ENCODE results near the gene MAP3K2. TPM values are rescaled to one million over a fixed set of nuclear protein-coding genes. Genes with fewer than 3 reads are reported as not detected.
"Not testable (repeated sequence)": the region's sequence is repeated elsewhere in the genome, so short reads cannot be mapped to it uniquely, and the experiment has no call there.

Gene MAP3K2
- total RNA-seq, 1 donor from 2014 or later: 79.5 TPM

- Mint-ChIP-seq H3K4me1 (ENCODE audit: low read depth) (peaks cover 46% of the 10 kb centered on the region), H3K36me3 (ENCODE audit: low read depth) (peaks cover 4% of the 10 kb centered on the region), H3K27ac (ENCODE audit: unreplicated experiment) (no peak overlapping the region), H3K9me3 (ENCODE audit: low read depth) (peaks cover 6% of the 10 kb centered on the region), H3K27me3 (ENCODE audit: low read depth) (no peaks in the 10 kb centered on the region), H3K4me3 (ENCODE audit: unreplicated experiment) (no peak overlapping the region)
- no peak for TF ChIP-seq CTCF (IDR thresholded peaks at IDR 0.05)
- DNase-seq (ENCODE audit: low spot score): no peak
These were observed 29.7 kb downstream of the MAP3K2 start for GRCh38 chr2:127358044-127358443.

GRCh38 chr2:127357591-127357990 lies 30.2 kb downstream of the MAP3K2 start:
- no peaks in the 10 kb centered on the region for H3K27me3 Mint-ChIP-seq (ENCODE audit: low read depth)
- no peak overlapping the region for H3K27ac Mint-ChIP-seq (ENCODE audit: unreplicated experiment)
- H3K4me3 Mint-ChIP-seq (ENCODE audit: unreplicated experiment): no peak overlapping the region
- peaks cover 46% of the 10 kb centered on the region for H3K4me1 Mint-ChIP-seq (ENCODE audit: low read depth)
- peaks cover 4% of the 10 kb centered on the region for H3K36me3 Mint-ChIP-seq (ENCODE audit: low read depth)
- no peak for TF ChIP-seq CTCF (IDR thresholded peaks at IDR 0.05)
- DNase-seq (ENCODE audit: low spot score): no peak
- peaks cover 6% of the 10 kb centered on the region for H3K9me3 Mint-ChIP-seq (ENCODE audit: low read depth)

GRCh38 chr2:127356531-127356930 lies 31.2 kb downstream of the MAP3K2 start:
- H3K36me3 Mint-ChIP-seq (ENCODE audit: low read depth): peaks cover 4% of the 10 kb centered on the region
- H3K4me3 Mint-ChIP-seq (ENCODE audit: unreplicated experiment): no peak overlapping the region
- no peak overlapping the region for H3K27ac Mint-ChIP-seq (ENCODE audit: unreplicated experiment)
- no peak for DNase-seq (ENCODE audit: low spot score)
- no peak for TF ChIP-seq CTCF (IDR thresholded peaks at IDR 0.05)
- peaks cover 6% of the 10 kb centered on the region for H3K9me3 Mint-ChIP-seq (ENCODE audit: low read depth)
- no peaks in the 10 kb centered on the region for H3K27me3 Mint-ChIP-seq (ENCODE audit: low read depth)
- H3K4me1 Mint-ChIP-seq (ENCODE audit: low read depth): peaks cover 45% of the 10 kb centered on the region

- no peak for DNase-seq (ENCODE audit: low spot score)
- peaks cover 44% of the 10 kb centered on the region for H3K4me1 Mint-ChIP-seq (ENCODE audit: low read depth)
- no peaks in the 10 kb centered on the region for H3K27me3 Mint-ChIP-seq (ENCODE audit: low read depth)
- peaks cover 4% of the 10 kb centered on the region for H3K36me3 Mint-ChIP-seq (ENCODE audit: low read depth)
- H3K27ac Mint-ChIP-seq (ENCODE audit: unreplicated experiment): no peak overlapping the region
- peaks cover 6% of the 10 kb centered on the region for H3K9me3 Mint-ChIP-seq (ENCODE audit: low read depth)
- H3K4me3 Mint-ChIP-seq (ENCODE audit: unreplicated experiment): no peak overlapping the region
- TF ChIP-seq CTCF (IDR thresholded peaks at IDR 0.05): peak; percentile 76
These were observed 32.3 kb downstream of the MAP3K2 start for GRCh38 chr2:127355407-127356008.

GRCh38 chr2:127353873-127354676 lies 33.7 kb downstream of the MAP3K2 start:
- H3K27ac Mint-ChIP-seq (ENCODE audit: unreplicated experiment); H3K36me3 Mint-ChIP-seq (ENCODE audit: low read depth); DNase-seq (ENCODE audit: low spot score); H3K27me3 Mint-ChIP-seq (ENCODE audit: low read depth); H3K9me3 Mint-ChIP-seq (ENCODE audit: low read depth); H3K4me3 Mint-ChIP-seq (ENCODE audit: unreplicated experiment): not testable (repeated sequence)
- H3K4me1 Mint-ChIP-seq (ENCODE audit: low read depth): peaks cover 34% of the 10 kb centered on the region

GRCh38 chr2:127353223-127353622 lies 34.6 kb downstream of the MAP3K2 start:
- H3K9me3 Mint-ChIP-seq (ENCODE audit: low read depth); DNase-seq (ENCODE audit: low spot score); H3K36me3 Mint-ChIP-seq (ENCODE audit: low read depth); H3K27me3 Mint-ChIP-seq (ENCODE audit: low read depth); H3K27ac Mint-ChIP-seq (ENCODE audit: unreplicated experiment); H3K4me3 Mint-ChIP-seq (ENCODE audit: unreplicated experiment): not testable (repeated sequence)
- peaks cover 32% of the 10 kb centered on the region for H3K4me1 Mint-ChIP-seq (ENCODE audit: low read depth)

Measured in chondrocyte (in vitro differentiated cells).